HepG2 (cell line): ENCODE measurements around the gene RABGAP1. TPM values are rescaled to one million over a fixed set of nuclear protein-coding genes. Genes with fewer than 3 reads are reported as not detected.

Source experiments
- ATAD3A ChIP-seq: sonication (generic); formaldehyde crosslinking; IDR thresholded peaks from 2 replicates; pipeline ENCODE4 v1.4.0; 2020; ENCODE audit warnings: missing genetic modification reagents
- CREM ChIP-seq, 2 experiments: sonication (generic) in 1 of 2; formaldehyde crosslinking in 1 of 2; IDR thresholded peaks; 2 replicates each; pipeline versions ENCODE4 v1.4.0 to v1.6.1; 2016 to 2020; ENCODE audit warnings: antibody characterized with exemption in 1 of 2, mild to moderate bottlenecking in 1 of 2, missing genetic modification reagents in 1 of 2
- JDP2 ChIP-seq: sonication (generic); formaldehyde crosslinking; IDR thresholded peaks from 2 replicates; pipeline ENCODE4 v1.8.1; 2022; ENCODE audit warnings: missing genetic modification reagents, borderline replicate concordance
- KDM2A ChIP-seq: sonication (generic); formaldehyde crosslinking; IDR thresholded peaks from 2 replicates; pipeline ENCODE4 v1.4.0; 2020; ENCODE audit warnings: low read depth, missing genetic modification reagents, borderline replicate concordance
- KDM5B ChIP-seq: sonication (generic); formaldehyde crosslinking; IDR thresholded peaks from 2 replicates; pipeline ENCODE4 v1.4.0; 2020; ENCODE audit warnings: missing genetic modification reagents, mild to moderate bottlenecking, borderline replicate concordance
- PITX1 ChIP-seq: sonication (generic); formaldehyde crosslinking; IDR thresholded peaks from 2 replicates; pipeline ENCODE4 v1.5.1; 2020; ENCODE audit warnings: mild to moderate bottlenecking, missing genetic modification reagents
- SALL2 ChIP-seq: sonication (generic); formaldehyde crosslinking; IDR thresholded peaks from 2 replicates; pipeline ENCODE4 v1.8.1; 2023; ENCODE audit warnings: mild to moderate bottlenecking, missing genetic modification reagents, inconsistent platforms
- SMARCC2 ChIP-seq: fragments of 450-650 bp; IDR thresholded peaks from 2 replicates; pipeline ENCODE4 v1.6.1; 2017; ENCODE audit warnings: antibody characterized with exemption, mild to moderate bottlenecking
- SMARCE1 ChIP-seq: fragments of 450-650 bp; IDR thresholded peaks from 2 replicates; pipeline ENCODE4 v1.6.1; 2017; ENCODE audit warnings: borderline replicate concordance
- SNAI1 ChIP-seq: sonication (generic); formaldehyde crosslinking; IDR thresholded peaks from 2 replicates; pipeline ENCODE4 v1.5.0; 2020; ENCODE audit warnings: mild to moderate bottlenecking, missing genetic modification reagents, borderline replicate concordance
- ZC3H13 ChIP-seq: sonication (generic); formaldehyde crosslinking; IDR thresholded peaks from 2 replicates; pipeline ENCODE4 v1.8.1; 2023; ENCODE audit warnings: mild to moderate bottlenecking, missing genetic modification reagents, moderate library complexity
- ZNF143 ChIP-seq: sonication (generic); formaldehyde crosslinking; IDR thresholded peaks from 2 replicates; pipeline ENCODE4 v1.4.0; 2020; ENCODE audit warnings: missing genetic modification reagents
- ZNF225 ChIP-seq: sonication (generic); formaldehyde crosslinking; IDR thresholded peaks from 2 replicates; pipeline ENCODE4 v1.4.0; 2020; ENCODE audit warnings: mild to moderate bottlenecking, missing genetic modification reagents
- ZNF235 ChIP-seq: sonication (generic); formaldehyde crosslinking; IDR thresholded peaks from 2 replicates; pipeline ENCODE4 v1.8.1; 2023; ENCODE audit warnings: mild to moderate bottlenecking, missing genetic modification reagents, borderline replicate concordance
- ZNF670 ChIP-seq: sonication (generic); formaldehyde crosslinking; IDR thresholded peaks from 2 replicates; pipeline ENCODE4 v1.8.0; 2022; ENCODE audit warnings: mild to moderate bottlenecking, missing genetic modification reagents, borderline replicate concordance
- ZNF792 ChIP-seq: IDR thresholded peaks from 2 replicates; pipeline ENCODE4 v1.6.1; 2016
- polyA plus RNA-seq, 8 experiments: library from polyadenylated mRNA; depleted of rRNA in 3 of 8; stranded (reverse) in 7 of 8; unstranded in 1 of 8; fragments of >200 nt; fragmentation: Illumina TruSeq in 4 of 8; extraction: Trizol in 4 of 8; gene quantifications; 2 replicates each; pipeline versions ENCODE4 v1.2.1 to v1.2.3, GENCODE V29; 2011 to 2016; ENCODE audit warnings: low read depth in 4 of 8, missing spikeins in 1 of 8, mixed read lengths in 1 of 8; ENCODE audit not compliant: insufficient read depth in 1 of 8
- total RNA-seq, 5 experiments: library from RNA; depleted of rRNA; stranded (reverse); fragments of >200 nt; fragmentation: Illumina TruSeq; extraction: Trizol; gene quantifications; 2 replicates each; pipeline ENCODE4 v1.2.3, GENCODE V29; 2016; ENCODE audit warnings: low read depth in 1 of 5
- TF ChIP-seq, protein P1 (sequence below): IDR thresholded peaks from 2 replicates; pipeline ENCODE4 v1.6.1; 2012; ENCODE audit warnings: low read length, improper control_type of control experiment
- TF ChIP-seq, protein P2 (sequence below): IDR thresholded peaks from 2 replicates; pipeline ENCODE4 v1.6.1; 2016; ENCODE audit warnings: mild to moderate bottlenecking, missing biosample characterization, missing genetic modification reagents
- TF ChIP-seq, protein P3 (sequence below): sonication (generic); formaldehyde crosslinking; IDR thresholded peaks from 2 replicates; pipeline ENCODE4 v1.8.0; 2022; ENCODE audit warnings: missing genetic modification reagents, mild to moderate bottlenecking, moderate library complexity, borderline replicate concordance
- TF ChIP-seq, protein P4 (sequence below): sonication (generic); formaldehyde crosslinking; IDR thresholded peaks from 2 replicates; pipeline ENCODE4 v1.5.0; 2020; ENCODE audit warnings: mild to moderate bottlenecking, missing genetic modification reagents

RABGAP1 gene
- total and polyA plus RNA-seq, 2 of the 13 experiments (the other 11 are each of a cell fraction or from before 2014, with no cell fraction given): 19.1 to 19.3 TPM

DNA sequence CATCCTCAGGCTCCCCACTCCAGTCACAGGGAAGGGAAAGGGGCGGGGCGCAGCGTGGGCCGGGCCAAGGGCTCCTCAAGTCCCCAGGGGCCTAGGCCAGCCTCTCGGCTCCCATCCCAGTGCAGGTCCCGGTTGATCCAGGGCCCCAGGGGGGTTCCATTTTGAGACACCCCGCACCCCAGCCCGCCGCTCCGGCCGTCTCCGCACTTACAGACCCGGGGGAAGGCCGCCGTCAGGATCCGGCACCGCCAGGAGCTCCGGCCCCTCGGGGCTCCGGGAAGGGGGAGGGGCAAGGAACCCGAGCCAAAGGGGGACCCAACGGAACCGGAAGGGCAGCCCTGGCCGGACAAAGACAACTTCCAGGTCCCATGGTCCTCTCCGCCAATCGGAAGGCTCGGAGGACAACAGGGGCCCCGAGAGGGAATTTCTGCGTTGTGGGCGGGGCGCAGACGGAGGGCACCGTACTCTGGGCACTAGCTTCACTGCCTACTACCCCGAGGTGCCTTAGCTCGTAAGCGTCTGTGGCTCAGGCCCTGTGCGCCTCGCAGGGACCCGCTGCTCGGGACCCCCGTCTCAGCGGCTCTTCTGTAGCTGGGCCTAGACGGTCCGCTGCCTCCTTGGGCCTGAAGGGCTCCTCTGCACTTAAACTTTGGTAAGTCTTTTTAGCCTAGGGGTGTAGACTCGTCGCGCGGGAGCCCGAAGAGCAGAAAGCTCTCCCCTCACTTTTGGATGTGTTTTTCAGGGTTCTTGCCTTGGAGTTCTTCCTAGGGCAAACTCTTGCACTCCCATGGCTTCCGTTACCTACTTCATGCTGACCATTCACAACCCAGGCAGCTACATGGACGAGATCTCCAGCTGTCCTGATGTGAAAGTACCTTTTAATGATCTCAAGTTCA lies 9.3 kb upstream of the RABGAP1 start, which contains the start of gene ZBTB26 (continued):
- TF ChIP-seq, protein P1, sequence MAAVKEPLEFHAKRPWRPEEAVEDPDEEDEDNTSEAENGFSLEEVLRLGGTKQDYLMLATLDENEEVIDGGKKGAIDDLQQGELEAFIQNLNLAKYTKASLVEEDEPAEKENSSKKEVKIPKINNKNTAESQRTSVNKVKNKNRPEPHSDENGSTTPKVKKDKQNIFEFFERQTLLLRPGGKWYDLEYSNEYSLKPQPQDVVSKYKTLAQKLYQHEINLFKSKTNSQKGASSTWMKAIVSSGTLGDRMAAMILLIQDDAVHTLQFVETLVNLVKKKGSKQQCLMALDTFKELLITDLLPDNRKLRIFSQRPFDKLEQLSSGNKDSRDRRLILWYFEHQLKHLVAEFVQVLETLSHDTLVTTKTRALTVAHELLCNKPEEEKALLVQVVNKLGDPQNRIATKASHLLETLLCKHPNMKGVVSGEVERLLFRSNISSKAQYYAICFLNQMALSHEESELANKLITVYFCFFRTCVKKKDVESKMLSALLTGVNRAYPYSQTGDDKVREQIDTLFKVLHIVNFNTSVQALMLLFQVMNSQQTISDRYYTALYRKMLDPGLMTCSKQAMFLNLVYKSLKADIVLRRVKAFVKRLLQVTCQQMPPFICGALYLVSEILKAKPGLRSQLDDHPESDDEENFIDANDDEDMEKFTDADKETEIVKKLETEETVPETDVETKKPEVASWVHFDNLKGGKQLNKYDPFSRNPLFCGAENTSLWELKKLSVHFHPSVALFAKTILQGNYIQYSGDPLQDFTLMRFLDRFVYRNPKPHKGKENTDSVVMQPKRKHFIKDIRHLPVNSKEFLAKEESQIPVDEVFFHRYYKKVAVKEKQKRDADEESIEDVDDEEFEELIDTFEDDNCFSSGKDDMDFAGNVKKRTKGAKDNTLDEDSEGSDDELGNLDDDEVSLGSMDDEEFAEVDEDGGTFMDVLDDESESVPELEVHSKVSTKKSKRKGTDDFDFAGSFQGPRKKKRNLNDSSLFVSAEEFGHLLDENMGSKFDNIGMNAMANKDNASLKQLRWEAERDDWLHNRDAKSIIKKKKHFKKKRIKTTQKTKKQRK: no peak
- TF ChIP-seq ZNF670 (CRISPR knock-in tag) (peak; percentile 48; the same call in 1 of the 2 replicates), PITX1 (CRISPR knock-in tag) (no peak), SALL2 (CRISPR knock-in tag) (no peak; the same call in none of the 2 replicates), ZNF235 (CRISPR knock-in tag) (no peak), ZNF225 (CRISPR knock-in tag) (0 out of 2 replicates have a peak, but pooled peaks have one; percentile 26), SMARCE1 (no peak), ATAD3A (CRISPR knock-in tag) (no peak), ZNF143 (CRISPR knock-in tag) (peak; percentile 74), KDM2A (CRISPR knock-in tag) (peak; percentile 53; the same call in 1 of the 2 replicates), SMARCC2 (no peak), ZNF792 (CRISPR knock-in tag) (peak; percentile 45; the same call in 1 of the 2 replicates), JDP2 (CRISPR knock-in tag) (no peak), KDM5B (peak; percentile 67; the same call in 1 of the 2 replicates), CREM (IDR thresholded peaks at IDR 0.05) (peak; percentile 72), CREM (CRISPR knock-in tag; IDR thresholded peaks at IDR 0.05) (no peak), ZC3H13 (CRISPR knock-in tag) (no peak), SNAI1 (0 out of 2 replicates have a peak, but pooled peaks have one; percentile 52)
- TF ChIP-seq, protein P2, sequence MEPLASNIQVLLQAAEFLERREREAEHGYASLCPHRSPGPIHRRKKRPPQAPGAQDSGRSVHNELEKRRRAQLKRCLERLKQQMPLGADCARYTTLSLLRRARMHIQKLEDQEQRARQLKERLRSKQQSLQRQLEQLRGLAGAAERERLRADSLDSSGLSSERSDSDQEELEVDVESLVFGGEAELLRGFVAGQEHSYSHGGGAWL (CRISPR knock-in tag): no peak; the same call in 1 of the 2 replicates
- TF ChIP-seq, protein P3, sequence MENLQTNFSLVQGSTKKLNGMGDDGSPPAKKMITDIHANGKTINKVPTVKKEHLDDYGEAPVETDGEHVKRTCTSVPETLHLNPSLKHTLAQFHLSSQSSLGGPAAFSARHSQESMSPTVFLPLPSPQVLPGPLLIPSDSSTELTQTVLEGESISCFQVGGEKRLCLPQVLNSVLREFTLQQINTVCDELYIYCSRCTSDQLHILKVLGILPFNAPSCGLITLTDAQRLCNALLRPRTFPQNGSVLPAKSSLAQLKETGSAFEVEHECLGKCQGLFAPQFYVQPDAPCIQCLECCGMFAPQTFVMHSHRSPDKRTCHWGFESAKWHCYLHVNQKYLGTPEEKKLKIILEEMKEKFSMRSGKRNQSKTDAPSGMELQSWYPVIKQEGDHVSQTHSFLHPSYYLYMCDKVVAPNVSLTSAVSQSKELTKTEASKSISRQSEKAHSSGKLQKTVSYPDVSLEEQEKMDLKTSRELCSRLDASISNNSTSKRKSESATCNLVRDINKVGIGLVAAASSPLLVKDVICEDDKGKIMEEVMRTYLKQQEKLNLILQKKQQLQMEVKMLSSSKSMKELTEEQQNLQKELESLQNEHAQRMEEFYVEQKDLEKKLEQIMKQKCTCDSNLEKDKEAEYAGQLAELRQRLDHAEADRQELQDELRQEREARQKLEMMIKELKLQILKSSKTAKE (CRISPR knock-in tag): no peak
- TF ChIP-seq, protein P4, sequence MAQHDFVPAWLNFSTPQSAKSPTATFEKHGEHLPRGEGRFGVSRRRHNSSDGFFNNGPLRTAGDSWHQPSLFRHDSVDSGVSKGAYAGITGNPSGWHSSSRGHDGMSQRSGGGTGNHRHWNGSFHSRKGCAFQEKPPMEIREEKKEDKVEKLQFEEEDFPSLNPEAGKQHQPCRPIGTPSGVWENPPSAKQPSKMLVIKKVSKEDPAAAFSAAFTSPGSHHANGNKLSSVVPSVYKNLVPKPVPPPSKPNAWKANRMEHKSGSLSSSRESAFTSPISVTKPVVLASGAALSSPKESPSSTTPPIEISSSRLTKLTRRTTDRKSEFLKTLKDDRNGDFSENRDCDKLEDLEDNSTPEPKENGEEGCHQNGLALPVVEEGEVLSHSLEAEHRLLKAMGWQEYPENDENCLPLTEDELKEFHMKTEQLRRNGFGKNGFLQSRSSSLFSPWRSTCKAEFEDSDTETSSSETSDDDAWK (CRISPR knock-in tag): no peak
